Activated CD4-positive, alpha-beta T cell treated with anti-CD3 and anti-CD28 coated beads for 36 hours (primary cell): ENCODE results near the gene DUS1L. TPM values are rescaled to one million over a fixed set of nuclear protein-coding genes. Genes with fewer than 3 reads are reported as not detected.

Source experiments
- ATAC-seq: fragments of 200-7000 bp; cut with Tn5 transposase; one replicate; pipeline ENCODE4 v1.10.0; 2021; ENCODE audit warnings: mild to moderate bottlenecking, moderate library complexity
- CTCF ChIA-PET: fragments of 350-600 bp; sonication (Branson Sonifier 250); formaldehyde crosslinking; loops from one replicate; lab custom pipeline; 2021; ENCODE audit warnings: antibody characterized with exemption; lab: Charles Lee
- POLR2A ChIA-PET: fragments of 350-600 bp; sonication (Branson Sonifier 250); formaldehyde crosslinking; loops from one replicate; lab custom pipeline; 2021; ENCODE audit warnings: antibody characterized with exemption, inconsistent platforms; lab: Charles Lee
- DNase-seq: peaks from one replicate; pipeline ENCODE4 v3.0.0-alpha.2; 2020
- H3K27ac Mint-ChIP-seq: one replicate; pipeline ENCODE4 v1.8.0; 2021; ENCODE audit warnings: mixed read lengths
- H3K27me3 Mint-ChIP-seq: one replicate; pipeline ENCODE4 v1.8.0; 2021; ENCODE audit warnings: mixed read lengths
- H3K36me3 Mint-ChIP-seq: one replicate; pipeline ENCODE4 v1.8.0; 2021; ENCODE audit warnings: low read depth, mixed read lengths
- H3K4me1 Mint-ChIP-seq: one replicate; pipeline ENCODE4 v1.8.0; 2021; ENCODE audit warnings: mixed read lengths
- H3K4me3 Mint-ChIP-seq: one replicate; pipeline ENCODE4 v1.8.0; 2021; ENCODE audit warnings: mild to moderate bottlenecking, moderate library complexity, mixed read lengths
- H3K9me3 Mint-ChIP-seq: one replicate; pipeline ENCODE4 v1.8.0; 2021; ENCODE audit warnings: low read depth, mixed read lengths
- intact Hi-C, 2 experiments: fragments of 100-400 bp; cut with DNase I in 1 of 2; cut with micrococcal nuclease in 1 of 2; formaldehyde crosslinking; loops; one replicate each; pipeline versions ENCODE4 v1.14.2 to v1.15.1; 2022 to 2024; cut with DNase I, micrococcal nuclease
- total RNA-seq, 2 experiments: library from RNA; stranded (reverse); gene quantifications; one replicate each; pipeline ENCODE4 v1.2.3, GENCODE V29; 2021

Gene DUS1L
- total RNA-seq, 2 experiments from 2014 or later: 119 to 124 TPM

DNA sequence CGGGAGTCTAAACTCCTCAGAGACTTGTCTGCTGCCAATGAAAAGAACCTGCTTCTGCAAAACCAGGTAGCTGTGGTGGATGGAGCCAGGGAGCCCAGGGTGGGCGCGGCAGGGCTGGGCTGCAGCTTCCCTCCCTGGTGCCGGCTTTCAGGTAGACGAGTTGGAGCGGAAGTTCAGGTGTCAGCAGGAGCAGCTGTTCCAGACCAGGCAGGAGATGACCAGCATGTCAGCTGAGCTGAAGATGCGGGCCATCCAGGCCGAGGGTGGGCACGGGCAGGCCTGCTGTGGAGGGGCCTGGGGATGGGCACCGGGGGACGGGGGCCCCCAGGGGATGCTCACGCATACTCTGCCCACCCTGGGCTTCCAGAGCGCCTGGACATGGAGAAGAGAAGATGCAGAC, 37.4 kb downstream of the DUS1L start:
- Mint-ChIP-seq H3K4me3 (no peak overlapping the region), H3K4me1 (peaks cover 11% of the 10 kb centered on the region), H3K36me3 (peaks cover 4% of the 10 kb centered on the region), H3K9me3 (no peaks in the 10 kb centered on the region), H3K27ac (no peak overlapping the region), H3K27me3 (no peaks in the 10 kb centered on the region)
- ChIA-PET POLR2A (no interaction called here), CTCF (interaction anchor here (0.9 to 1.0 kb wide), 2 partner anchors 9 to 10 kb away, joined by 3 to 5 read pairs; partner anchors contain the start of gene DCXR)
- DNase-seq (no peak), ATAC-seq (no peak)
- intact Hi-C loops: no loop called here

DNA sequence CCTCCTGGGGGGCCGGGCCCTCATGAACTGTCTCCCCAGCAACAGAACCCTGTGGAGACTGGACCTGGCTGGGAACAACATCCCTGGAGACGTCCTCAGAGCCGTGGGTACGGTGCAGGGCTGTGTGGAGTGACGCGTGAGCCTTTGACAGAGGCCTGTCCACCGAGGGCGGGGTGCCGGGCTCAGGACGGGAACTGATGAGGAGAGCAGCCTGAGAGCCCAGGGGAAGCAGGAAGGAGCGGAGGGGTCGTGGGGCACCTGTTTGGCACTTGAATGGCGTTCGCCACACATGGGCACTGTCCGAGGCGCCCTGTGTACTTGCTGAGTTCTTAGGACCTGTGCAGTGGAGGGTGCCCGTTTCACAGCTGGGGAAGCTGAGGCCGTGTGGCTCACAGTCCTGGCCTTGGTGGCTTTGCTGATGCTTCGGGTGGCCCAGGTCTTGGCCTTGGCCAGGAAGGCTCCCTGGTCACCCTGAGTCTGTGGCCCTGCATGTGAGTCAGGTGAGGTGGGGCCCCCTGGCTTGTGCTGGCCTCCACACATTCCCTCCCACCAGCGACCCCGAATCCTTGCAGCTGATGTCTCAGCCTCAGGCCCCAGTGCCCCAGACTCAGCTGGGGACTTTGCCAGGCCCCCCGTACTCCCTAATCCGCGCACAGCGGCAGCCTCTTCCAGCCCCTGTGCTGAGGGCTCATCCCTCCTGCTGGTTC, 40.0 kb downstream of the DUS1L start:
- ChIA-PET POLR2A (interaction anchor here (0.8 to 1.0 kb wide), 2 partner anchors 9 to 73 kb away, joined by 3 read pairs; no protein-coding TSS in a partner anchor), CTCF (interaction anchor here (0.8 kb wide), 1 partner anchor 12 kb away, joined by 3 read pairs; the partner anchor contains the start of gene DCXR)
- ATAC-seq: no peak
- intact Hi-C loops: no loop called here
- H3K36me3 Mint-ChIP-seq: peaks cover 4% of the 10 kb centered on the region
- H3K4me3 Mint-ChIP-seq: no peak overlapping the region
- H3K27me3 Mint-ChIP-seq: no peaks in the 10 kb centered on the region
- no peak overlapping the region for H3K27ac Mint-ChIP-seq
- H3K9me3 Mint-ChIP-seq: no peaks in the 10 kb centered on the region
- H3K4me1 Mint-ChIP-seq: peaks cover 17% of the 10 kb centered on the region
- DNase-seq: no peak

GRCh38 chr17:82024859-82025258, 40.7 kb downstream of the DUS1L start:
- Mint-ChIP-seq H3K36me3 (peaks cover 4% of the 10 kb centered on the region), H3K9me3 (no peaks in the 10 kb centered on the region), H3K4me1 (peaks cover 19% of the 10 kb centered on the region), H3K27ac (no peak overlapping the region), H3K4me3 (no peak overlapping the region), H3K27me3 (no peaks in the 10 kb centered on the region)
- POLR2A ChIA-PET: no interaction called here
- no peak for DNase-seq
- ATAC-seq: no peak
- CTCF ChIA-PET: no interaction called here
- intact Hi-C loops: no loop called here

DNA sequence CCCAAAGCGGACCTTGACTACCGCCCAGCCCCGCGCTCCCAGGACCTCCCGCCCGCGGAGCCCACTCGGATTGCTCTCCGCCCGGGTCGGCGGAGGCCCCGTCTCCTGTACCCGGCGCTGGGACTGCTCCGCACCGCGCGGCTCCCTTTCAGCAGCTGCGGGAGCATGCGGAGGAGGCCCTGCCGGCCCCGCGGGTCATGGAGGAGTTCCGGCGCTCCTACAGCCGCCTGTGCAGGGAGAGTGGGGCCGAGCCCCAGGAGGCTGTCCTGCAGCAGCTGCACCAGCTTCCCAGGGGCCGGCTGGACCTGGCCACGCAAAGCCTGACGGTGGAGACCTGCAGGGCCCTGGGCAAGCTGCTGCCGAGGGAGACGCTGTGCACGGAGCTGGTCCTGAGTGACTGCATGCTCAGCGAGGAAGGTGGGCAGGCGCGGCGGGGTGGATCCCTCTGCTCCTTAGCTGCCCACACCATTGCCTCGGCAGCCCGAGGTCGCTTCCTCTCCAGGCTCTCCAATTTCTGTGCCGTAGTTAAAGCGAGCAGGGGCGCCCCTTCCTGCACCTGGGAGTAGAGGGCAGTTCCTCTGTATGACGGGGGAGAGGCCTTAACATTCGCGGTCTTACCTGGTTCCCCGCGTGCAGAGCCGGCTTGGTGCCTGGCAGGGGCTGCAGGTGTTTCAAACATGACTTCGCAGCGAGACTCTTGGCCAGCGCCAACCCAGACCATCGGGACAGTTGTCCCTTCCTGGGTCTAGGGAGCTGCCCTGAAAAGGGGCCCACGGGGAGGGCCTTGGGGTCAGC, 42.0 kb downstream of the DUS1L start:
- H3K9me3 Mint-ChIP-seq: no peaks in the 10 kb centered on the region
- CTCF ChIA-PET: interaction anchor here (1.4 to 5.1 kb wide), 3 partner anchors 11 to 64 kb away, joined by 7 to 54 read pairs (median 16); partner anchors contain the start of genes DCXR and NOTUM
- H3K4me3 Mint-ChIP-seq: peak overlapping the region; percentile 84
- ATAC-seq (no peak), DNase-seq (peak; percentile 50)
- H3K27ac Mint-ChIP-seq: no peak overlapping the region
- H3K36me3 Mint-ChIP-seq: no peaks in the 10 kb centered on the region
- H3K4me1 Mint-ChIP-seq: peaks cover 14% of the 10 kb centered on the region
- intact Hi-C loops: loop anchor here (1.0 to 2.0 kb wide), 17 partner anchors 8 to 625 kb away; partner anchors contain the start of genes DCXR (in 2 of the 2), RAC3 (in 2 of the 2), ALYREF (in 1 of the 2) and ANAPC11 (in 1 of the 2)
- no peaks in the 10 kb centered on the region for H3K27me3 Mint-ChIP-seq
- POLR2A ChIA-PET: interaction anchor here (0.5 to 1.5 kb wide), 4 partner anchors 14 to 151 kb away, joined by 3 to 9 read pairs (median 3); partner anchors contain the start of gene DCXR

DNA sequence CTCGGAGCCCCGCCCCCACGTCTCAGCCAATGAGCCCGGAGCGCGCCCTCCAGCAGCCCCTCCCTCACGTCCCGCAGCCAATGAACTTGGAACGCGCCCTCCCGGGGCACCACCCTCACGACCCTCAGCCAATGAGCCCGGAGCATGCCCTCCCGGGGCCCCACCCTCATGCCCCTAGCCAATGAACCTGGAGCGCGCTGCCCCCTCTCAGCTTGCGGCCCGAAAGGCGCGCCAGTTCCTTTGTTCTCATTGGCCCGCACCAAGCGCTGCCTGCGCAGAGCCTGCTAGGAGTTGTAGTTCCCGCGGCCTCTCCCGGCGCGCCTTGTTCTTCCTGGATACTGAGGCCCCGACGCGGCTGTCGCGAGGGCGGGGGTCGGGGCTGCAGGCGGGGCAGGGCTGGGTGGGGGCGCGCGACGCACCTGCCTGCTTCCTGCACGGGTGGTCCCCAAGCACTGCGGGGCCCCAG, 42.6 kb downstream of the DUS1L start, which contains the start of gene LRRC45:
Gene LRRC45, plus strand, starts transcription at position 325 of the 466 bp plus-strand sequence. CDS start 339 bp downstream, outside the sequence.
- H3K9me3 Mint-ChIP-seq: no peaks in the 10 kb centered on the region
- peak; percentile 97 for ATAC-seq
- peak within 1 kb of the TSS; percentile 76 for H3K27ac Mint-ChIP-seq
- H3K4me1 Mint-ChIP-seq: peaks cover 14% of the 10 kb centered on the region
- intact Hi-C loops: loop anchor here (1.0 to 2.0 kb wide), 19 partner anchors 8 to 626 kb away; partner anchors contain the start of genes DCXR (in 2 of the 2), RAC3 (in 2 of the 2), ALYREF (in 1 of the 2) and ANAPC11 (in 1 of the 2)
- POLR2A ChIA-PET: interaction anchor here (0.5 to 1.5 kb wide), 8 partner anchors 12 to 192 kb away, joined by 3 to 9 read pairs (median 3); partner anchors contain the start of gene DCXR
- no peaks in the 10 kb centered on the region for H3K36me3 Mint-ChIP-seq
- peak; percentile 100 for DNase-seq
- H3K4me3 Mint-ChIP-seq: peak within 1 kb of the TSS; percentile 84
- CTCF ChIA-PET: interaction anchor here (0.7 to 5.1 kb wide), 5 partner anchors 12 to 75 kb away, joined by 3 to 54 read pairs (median 7); partner anchors contain the start of genes DCXR, FASN and NOTUM
- H3K27me3 Mint-ChIP-seq: no peaks in the 10 kb centered on the region

- Mint-ChIP-seq H3K27me3 (no peaks in the 10 kb centered on the region), H3K4me3 (peak within 1 kb of the TSS; percentile 84), H3K9me3 (no peaks in the 10 kb centered on the region), H3K27ac (peak within 1 kb of the TSS; percentile 76), H3K4me1 (peaks cover 14% of the 10 kb centered on the region), H3K36me3 (no peaks in the 10 kb centered on the region)
- intact Hi-C loops: loop anchor here (1.0 to 2.0 kb wide), 10 partner anchors 14 to 626 kb away; partner anchors contain the start of genes ARL16 (in 1 of the 2), CSNK1D (in 1 of the 2), DCXR (in 1 of the 2) and HEXD (in 1 of the 2)
- ATAC-seq (no peak), DNase-seq (peak; percentile 35)
- CTCF ChIA-PET: interaction anchor here (0.5 to 5.1 kb wide), 9 partner anchors 8 to 112 kb away, joined by 3 to 54 read pairs (median 4); partner anchors contain the start of genes DCXR, FASN and NOTUM
- POLR2A ChIA-PET: interaction anchor here (0.5 to 1.5 kb wide), 7 partner anchors 13 to 191 kb away, joined by 3 to 9 read pairs (median 3); partner anchors contain the start of gene DCXR
These were observed 43.2 kb downstream of the DUS1L start, which contains the start of gene CENPX for GRCh38 chr17:82022310-82022980. CENPX (minus strand) TSS chr17:82022878; CDS start chr17:82022861, 17 bp downstream.

- Mint-ChIP-seq H3K27me3 (no peaks in the 10 kb centered on the region), H3K9me3 (no peaks in the 10 kb centered on the region), H3K36me3 (no peaks in the 10 kb centered on the region), H3K4me1 (peaks cover 14% of the 10 kb centered on the region), H3K27ac (peak overlapping the region; percentile 76), H3K4me3 (peak overlapping the region; percentile 84)
- POLR2A ChIA-PET: interaction anchor here (1.3 to 1.5 kb wide), 2 partner anchors 16 to 62 kb away, joined by 3 to 9 read pairs; partner anchors contain the start of gene DCXR
- intact Hi-C loops: loop anchor here (1.0 to 2.0 kb wide), 13 partner anchors 15 to 627 kb away; partner anchors contain the start of genes ARL16 (in 1 of the 2), CSNK1D (in 1 of the 2), DCXR (in 1 of the 2) and HEXD (in 1 of the 2)
- ATAC-seq: no peak
- CTCF ChIA-PET: interaction anchor here (0.5 to 5.1 kb wide), 7 partner anchors 8 to 112 kb away, joined by 3 to 54 read pairs (median 3); partner anchors contain the start of genes DCXR and NOTUM
- DNase-seq: no peak
These were observed 43.7 kb downstream of the DUS1L start for GRCh38 chr17:82021900-82022309.

DNA sequence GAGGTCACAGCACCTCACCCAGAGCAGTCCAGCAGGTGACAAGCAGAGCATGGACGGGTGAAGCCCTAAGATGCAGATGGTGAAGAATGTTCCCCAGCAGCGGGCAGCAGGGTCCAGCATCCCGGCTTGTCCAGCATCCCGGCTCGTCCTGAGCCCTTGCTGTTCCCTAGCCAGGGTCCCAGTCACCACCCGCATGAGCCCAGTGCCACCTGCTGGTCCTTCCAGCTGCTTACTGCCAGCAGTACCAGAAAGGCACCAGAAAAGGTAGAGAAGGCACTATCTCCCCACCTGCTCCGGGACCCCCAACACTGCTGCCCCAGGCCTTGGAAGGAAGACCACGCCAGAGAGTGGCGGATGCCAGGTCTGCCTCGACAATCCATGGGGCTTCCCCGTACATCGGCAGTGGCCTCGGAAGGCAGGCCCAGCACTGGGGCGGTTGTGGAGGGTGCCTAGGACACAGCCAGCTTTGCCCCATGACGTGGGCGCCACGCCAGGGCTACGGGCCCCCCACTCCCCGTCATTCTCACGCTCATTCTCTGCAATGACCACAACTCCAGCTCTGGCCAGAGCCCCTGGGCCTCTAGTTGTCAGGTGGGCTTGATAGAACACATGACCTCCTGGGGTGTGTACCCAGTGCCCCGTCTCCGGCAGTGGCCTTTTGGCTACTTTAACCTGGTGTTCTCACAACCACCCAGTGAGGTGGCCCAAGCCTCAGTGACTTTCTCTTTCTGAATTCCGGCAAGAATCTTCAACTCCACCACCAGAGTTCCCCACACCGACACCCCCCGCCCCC, 44.3 kb downstream of the DUS1L start:
- H3K36me3 Mint-ChIP-seq: no peaks in the 10 kb centered on the region
- CTCF ChIA-PET: interaction anchor here (0.7 to 5.1 kb wide), 10 partner anchors 9 to 485 kb away, joined by 3 to 54 read pairs (median 3); partner anchors contain the start of genes DCXR and NOTUM
- no peaks in the 10 kb centered on the region for H3K9me3 Mint-ChIP-seq
- H3K27ac Mint-ChIP-seq: peak overlapping the region; percentile 76
- H3K27me3 Mint-ChIP-seq: no peaks in the 10 kb centered on the region
- peak overlapping the region; percentile 84 for H3K4me3 Mint-ChIP-seq
- POLR2A ChIA-PET: interaction anchor here (0.6 to 1.3 kb wide), 3 partner anchors 56 to 134 kb away, joined by 3 to 8 read pairs (median 3); no protein-coding TSS in a partner anchor
- ATAC-seq (no peak), DNase-seq (peak; percentile 83)
- intact Hi-C loops: loop anchor here (1.0 to 2.0 kb wide), 4 partner anchors 53 to 288 kb away; no protein-coding TSS in a partner anchor
- H3K4me1 Mint-ChIP-seq: peaks cover 14% of the 10 kb centered on the region

- H3K9me3 Mint-ChIP-seq: no peaks in the 10 kb centered on the region
- H3K27ac Mint-ChIP-seq: no peak overlapping the region
- no peaks in the 10 kb centered on the region for H3K36me3 Mint-ChIP-seq
- peak overlapping the region; percentile 84 for H3K4me3 Mint-ChIP-seq
- no peaks in the 10 kb centered on the region for H3K27me3 Mint-ChIP-seq
- ChIA-PET POLR2A (interaction anchor here (0.6 kb wide), 2 partner anchors 56 to 133 kb away, joined by 3 to 8 read pairs; no protein-coding TSS in a partner anchor), CTCF (interaction anchor here (0.7 to 5.1 kb wide), 7 partner anchors 10 to 484 kb away, joined by 3 to 54 read pairs (median 3); partner anchors contain the start of gene NOTUM)
- peaks cover 14% of the 10 kb centered on the region for H3K4me1 Mint-ChIP-seq
- DNase-seq: no peak
- ATAC-seq: no peak
- intact Hi-C loops: loop anchor here (1.0 to 2.0 kb wide), 4 partner anchors 52 to 287 kb away; no protein-coding TSS in a partner anchor
These were observed 45.0 kb downstream of the DUS1L start for GRCh38 chr17:82020572-82021106.
